ENCODE results near the gene RAD54L2.
"Not testable (repeated sequence)": the region's sequence is repeated elsewhere in the genome, so short reads cannot be mapped to it uniquely, and the experiment has no call there.

Gene RAD54L2

GRCh38 chr3:51538459-51539290 lies at the start of gene RAD54L2:
Gene RAD54L2, plus strand, starts transcription at chr3:51538719. Its CDS starts 51,702 bp downstream, at chr3:51590421.
- DNase-seq, result peak; percentile 90

- DNase-seq, result peak; percentile 94
These were observed 39.4 kb upstream of the RAD54L2 start for GRCh38 chr3:51498876-51499738.

GRCh38 chr3:51500632-51501131 lies 37.8 kb upstream of the RAD54L2 start:
- DNase-seq, result peak; percentile 32

GRCh38 chr3:51501833-51502561 lies 36.5 kb upstream of the RAD54L2 start:
- DNase-seq, result peak; percentile 85

- no peak for DNase-seq
These were observed 36.0 kb upstream of the RAD54L2 start for GRCh38 chr3:51502562-51502910.

GRCh38 chr3:51503007-51503406 lies 35.5 kb upstream of the RAD54L2 start:
- DNase-seq, result no peak

GRCh38 chr3:51508255-51508654 lies 30.3 kb upstream of the RAD54L2 start:
- DNase-seq, result no peak

- DNase-seq, result no peak
These were observed 27.5 kb upstream of the RAD54L2 start for GRCh38 chr3:51510996-51511395.

GRCh38 chr3:51514210-51514609 lies 24.3 kb upstream of the RAD54L2 start:
- no peak for DNase-seq

- no peak for DNase-seq
These were observed 18.7 kb upstream of the RAD54L2 start for GRCh38 chr3:51519848-51520247.

GRCh38 chr3:51520906-51521730 lies 17.4 kb upstream of the RAD54L2 start:
- DNase-seq, result not testable (repeated sequence)

GRCh38 chr3:51522273-51522962 lies 16.1 kb upstream of the RAD54L2 start:
- no peak for DNase-seq

- DNase-seq, result not testable (repeated sequence)
These were observed 13.6 kb upstream of the RAD54L2 start for GRCh38 chr3:51524874-51525273.

- no peak for DNase-seq
These were observed 8.0 kb upstream of the RAD54L2 start for GRCh38 chr3:51530485-51530884.

GRCh38 chr3:51535146-51536019 lies 3.1 kb upstream of the RAD54L2 start:
- no peak for DNase-seq

GRCh38 chr3:51537631-51538030 lies 888 bp upstream of the RAD54L2 start:
- DNase-seq, result not testable (repeated sequence)

- DNase-seq, result no peak
These were observed 432 bp upstream of the RAD54L2 start for GRCh38 chr3:51538115-51538458.

GRCh38 chr3:51539291-51539941 lies 897 bp downstream of the RAD54L2 start:
- DNase-seq, result peak; percentile 63

GRCh38 chr3:51542596-51542995 lies 4.1 kb downstream of the RAD54L2 start:
- DNase-seq, result not testable (repeated sequence)
